HG02623 (cell line): ENCODE results near the gene PPP1R15B.

Source experiments
- ATAC-seq: cut with Tn5 transposase; IDR thresholded peaks from one replicate; pipeline ENCODE4 v1.9.1; 2021; ENCODE audit warnings: moderate library complexity; ENCODE audit not compliant: unreplicated experiment

The PPP1R15B gene

DNA sequence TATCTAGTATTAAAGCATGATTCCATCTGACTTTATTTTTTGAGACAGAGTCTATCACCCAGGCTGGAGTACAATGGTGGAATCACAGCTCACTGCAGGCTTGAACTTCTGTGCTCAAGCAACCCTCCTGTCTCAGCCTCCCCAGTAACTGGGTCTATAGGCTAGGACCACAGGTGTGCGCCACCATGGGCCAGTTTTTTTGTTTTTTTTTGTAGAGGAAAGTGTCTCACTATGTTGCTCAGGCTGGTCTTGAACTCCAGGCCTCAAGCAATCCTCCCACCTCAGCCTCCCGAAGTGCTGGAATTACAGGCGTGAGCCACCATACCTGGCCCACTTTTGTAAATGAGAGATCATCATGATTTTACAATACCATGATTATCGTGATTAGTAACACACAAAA lies 9.2 kb downstream of the PPP1R15B start:
- ATAC-seq = no peak

GRCh38 chr1:204401730-204402129 lies 9.9 kb downstream of the PPP1R15B start:
- ATAC-seq = no peak

DNA sequence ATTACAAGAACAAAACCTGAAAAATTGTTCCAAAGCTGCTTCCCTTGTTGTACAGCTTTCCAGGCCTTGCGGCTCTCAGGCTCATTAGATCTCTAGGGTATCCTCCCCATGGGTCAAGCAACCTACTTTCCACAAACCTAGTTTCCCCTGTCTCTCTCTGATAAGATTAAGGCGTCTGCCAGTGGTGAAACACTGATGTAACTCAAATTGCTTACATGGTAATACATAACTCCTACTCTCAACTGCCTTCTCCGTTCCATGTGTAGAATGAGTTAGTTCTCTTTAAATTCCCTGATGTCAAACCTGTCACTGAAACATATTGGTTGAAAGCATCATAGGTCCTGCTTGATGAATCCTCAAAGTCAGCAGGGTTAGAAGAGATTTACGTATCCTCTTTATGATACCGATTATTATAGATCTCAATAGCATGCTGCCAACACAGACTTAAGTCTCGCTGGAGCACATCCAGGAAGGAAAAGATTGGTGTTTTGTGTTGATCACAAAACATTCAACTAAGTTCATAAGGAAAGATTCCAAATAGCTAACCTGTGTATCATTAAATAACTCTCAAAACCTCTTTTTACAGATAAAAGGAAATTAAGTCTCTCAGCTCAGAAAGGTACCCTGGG lies 10.6 kb downstream of the PPP1R15B start:
- no peak for ATAC-seq

GRCh38 chr1:204398197-204399125 lies 13.2 kb downstream of the PPP1R15B start:
- ATAC-seq = peak; percentile 68

DNA sequence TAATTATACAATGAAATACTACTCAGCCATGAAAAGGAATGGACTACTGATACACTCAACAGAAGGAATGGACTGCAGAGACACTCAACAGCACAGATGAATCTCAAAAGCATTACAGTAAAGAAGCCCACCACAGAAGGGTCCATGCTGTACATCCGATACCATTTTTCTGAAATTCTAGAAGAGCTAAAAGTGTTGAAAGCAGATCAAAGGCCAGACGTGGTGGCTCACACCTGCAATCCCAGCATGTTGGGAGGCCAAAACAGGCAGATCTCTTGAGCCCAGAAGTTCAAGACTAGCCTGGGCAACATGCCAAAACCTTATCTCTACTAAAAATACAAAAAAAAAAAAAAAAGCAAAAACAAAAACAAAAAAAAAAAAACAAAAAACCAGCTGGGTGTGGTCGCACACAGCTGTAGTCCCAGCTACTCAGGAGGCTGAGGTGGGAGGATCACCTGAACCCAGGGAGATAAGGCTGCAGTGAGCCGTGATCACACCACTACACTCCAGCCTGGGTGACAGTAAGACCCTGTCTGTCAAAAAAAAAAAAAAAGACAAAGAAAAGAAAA lies 15.5 kb downstream of the PPP1R15B start:
- ATAC-seq = no peak

- no peak for ATAC-seq
These were observed 20.0 kb downstream of the PPP1R15B start for GRCh38 chr1:204391629-204392028.

GRCh38 chr1:204390751-204391466 lies 20.7 kb downstream of the PPP1R15B start:
- ATAC-seq = no peak

DNA sequence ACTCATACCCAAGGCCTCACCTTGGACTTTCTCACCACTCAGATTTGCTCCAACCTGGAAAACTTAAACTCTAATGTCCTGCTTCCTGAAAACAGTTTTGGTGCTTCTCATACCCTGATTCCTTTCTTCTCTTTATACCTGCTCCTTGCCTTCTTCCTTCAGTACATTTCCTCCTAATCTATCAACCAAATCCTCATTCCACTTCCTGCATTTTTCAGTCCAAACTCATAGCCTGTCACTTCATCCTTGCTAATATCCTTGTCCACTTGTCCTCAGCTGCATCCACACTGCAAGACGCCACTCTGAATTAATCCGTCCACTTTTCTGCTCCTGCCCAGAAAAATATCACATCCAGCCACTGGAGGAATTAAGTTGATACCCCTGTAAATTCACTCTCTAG lies 25.9 kb downstream of the PPP1R15B start:
- ATAC-seq = no peak

- ATAC-seq = no peak
These were observed 26.8 kb downstream of the PPP1R15B start for GRCh38 chr1:204384636-204385352.

- no peak for ATAC-seq
These were observed 28.3 kb downstream of the PPP1R15B start for GRCh38 chr1:204383163-204383904.

- no peak for ATAC-seq
These were observed 28.9 kb downstream of the PPP1R15B start for GRCh38 chr1:204382714-204383083.

GRCh38 chr1:204380293-204380831 lies 31.3 kb downstream of the PPP1R15B start:
- ATAC-seq = no peak

GRCh38 chr1:204377800-204378668 lies 33.6 kb downstream of the PPP1R15B start:
- no peak for ATAC-seq

DNA sequence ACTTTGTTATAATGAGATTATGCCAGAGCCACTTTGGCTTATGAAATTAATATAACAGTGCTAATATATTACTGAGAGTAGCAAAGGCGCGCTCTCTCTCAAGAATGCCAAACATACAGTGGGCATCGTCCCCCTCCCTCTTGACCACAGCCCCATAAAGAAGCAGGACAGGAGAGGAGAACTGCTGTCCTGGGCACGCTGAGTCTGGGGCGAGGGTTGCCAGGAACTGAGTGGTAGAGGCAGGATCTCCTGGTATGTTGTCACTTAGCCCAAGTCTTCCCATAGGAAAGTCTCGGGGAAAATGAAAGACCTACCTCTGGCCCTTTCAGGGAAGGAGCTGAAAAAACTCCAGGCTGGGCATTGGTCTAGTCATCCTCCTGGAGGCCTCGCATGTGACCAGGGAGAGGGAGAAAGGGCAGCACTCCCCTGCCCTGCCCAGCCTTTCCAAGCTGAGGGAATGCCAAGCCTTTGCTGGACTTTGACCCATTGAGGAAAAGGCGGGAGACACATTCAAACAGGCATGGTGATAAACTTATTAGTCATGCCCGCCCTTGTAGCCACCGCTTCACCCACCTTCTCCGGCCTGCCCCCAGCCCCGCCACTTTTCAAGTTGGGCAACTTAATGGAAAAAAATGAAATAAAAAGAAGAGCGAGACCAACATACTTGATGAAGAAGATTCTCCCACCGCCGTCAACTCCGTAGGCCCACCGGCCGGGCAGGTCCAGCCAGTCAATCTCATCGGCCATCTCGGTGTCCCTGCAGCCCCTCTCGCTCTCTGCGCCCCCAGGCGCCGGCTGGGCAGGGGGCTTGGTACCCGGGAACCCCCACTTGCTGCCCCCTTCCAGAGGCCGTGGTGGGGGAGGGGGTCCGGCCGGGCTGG lies 34.5 kb downstream of the PPP1R15B start:
- ATAC-seq = no peak

GRCh38 chr1:204376465-204376864 lies 35.2 kb downstream of the PPP1R15B start:
- ATAC-seq = no peak

- no peak for ATAC-seq
These were observed 37.7 kb downstream of the PPP1R15B start for GRCh38 chr1:204373911-204374310.

- no peak for ATAC-seq
These were observed 41.4 kb downstream of the PPP1R15B start for GRCh38 chr1:204370176-204370575.
